A673 (cell line): ENCODE results near the gene PLCL1.

Experiments used
- EZH2 ChIP-seq: fragments of 200-600 bp; sonication (generic); IDR thresholded peaks from 2 replicates; pipeline ENCODE4 v1.6.1; 2017; ENCODE audit warnings: borderline replicate concordance, low read depth, mild to moderate bottlenecking, mixed read lengths, antibody characterized with exemption, low read length; ENCODE audit not compliant: poor library complexity, severe bottlenecking
- TF ChIP-seq, protein P1 (sequence below): fragments of 300-800, 200-600 bp; sonication (generic); conservative IDR thresholded peaks from 2 replicates; pipeline ENCODE4 v1.5.1; 2017; ENCODE audit warnings: low read depth, mild to moderate bottlenecking, antibody characterized with exemption, low read length, moderate library complexity, mixed read lengths

DNA sequence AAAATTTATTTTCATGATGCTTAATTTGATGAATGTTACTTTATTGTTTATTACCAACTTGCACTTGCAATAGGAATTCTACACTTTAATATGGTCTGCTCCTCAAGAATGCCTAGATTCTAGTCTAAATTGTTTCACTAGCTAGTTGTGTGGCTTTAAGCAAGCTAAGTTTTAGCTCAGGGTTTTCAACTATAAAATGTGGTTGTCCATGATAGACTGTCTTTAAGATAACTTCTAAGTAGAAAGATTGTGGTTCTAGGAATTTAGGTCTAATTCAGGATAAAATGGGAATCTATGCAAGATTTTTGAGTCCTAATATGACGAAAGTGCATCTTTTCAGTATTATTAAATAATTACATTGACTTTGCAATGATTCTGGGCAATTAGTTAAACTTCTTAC is 294.0 kb downstream of the PLCL1 start:
- TF ChIP-seq, protein P1, sequence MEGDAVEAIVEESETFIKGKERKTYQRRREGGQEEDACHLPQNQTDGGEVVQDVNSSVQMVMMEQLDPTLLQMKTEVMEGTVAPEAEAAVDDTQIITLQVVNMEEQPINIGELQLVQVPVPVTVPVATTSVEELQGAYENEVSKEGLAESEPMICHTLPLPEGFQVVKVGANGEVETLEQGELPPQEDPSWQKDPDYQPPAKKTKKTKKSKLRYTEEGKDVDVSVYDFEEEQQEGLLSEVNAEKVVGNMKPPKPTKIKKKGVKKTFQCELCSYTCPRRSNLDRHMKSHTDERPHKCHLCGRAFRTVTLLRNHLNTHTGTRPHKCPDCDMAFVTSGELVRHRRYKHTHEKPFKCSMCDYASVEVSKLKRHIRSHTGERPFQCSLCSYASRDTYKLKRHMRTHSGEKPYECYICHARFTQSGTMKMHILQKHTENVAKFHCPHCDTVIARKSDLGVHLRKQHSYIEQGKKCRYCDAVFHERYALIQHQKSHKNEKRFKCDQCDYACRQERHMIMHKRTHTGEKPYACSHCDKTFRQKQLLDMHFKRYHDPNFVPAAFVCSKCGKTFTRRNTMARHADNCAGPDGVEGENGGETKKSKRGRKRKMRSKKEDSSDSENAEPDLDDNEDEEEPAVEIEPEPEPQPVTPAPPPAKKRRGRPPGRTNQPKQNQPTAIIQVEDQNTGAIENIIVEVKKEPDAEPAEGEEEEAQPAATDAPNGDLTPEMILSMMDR, result no peak
- TF ChIP-seq EZH2, result no peak
